Measurements from ENCODE around the gene KCTD10.

Gene KCTD10, protein sequence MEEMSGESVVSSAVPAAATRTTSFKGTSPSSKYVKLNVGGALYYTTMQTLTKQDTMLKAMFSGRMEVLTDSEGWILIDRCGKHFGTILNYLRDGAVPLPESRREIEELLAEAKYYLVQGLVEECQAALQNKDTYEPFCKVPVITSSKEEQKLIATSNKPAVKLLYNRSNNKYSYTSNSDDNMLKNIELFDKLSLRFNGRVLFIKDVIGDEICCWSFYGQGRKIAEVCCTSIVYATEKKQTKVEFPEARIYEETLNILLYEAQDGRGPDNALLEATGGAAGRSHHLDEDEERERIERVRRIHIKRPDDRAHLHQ

DNA sequence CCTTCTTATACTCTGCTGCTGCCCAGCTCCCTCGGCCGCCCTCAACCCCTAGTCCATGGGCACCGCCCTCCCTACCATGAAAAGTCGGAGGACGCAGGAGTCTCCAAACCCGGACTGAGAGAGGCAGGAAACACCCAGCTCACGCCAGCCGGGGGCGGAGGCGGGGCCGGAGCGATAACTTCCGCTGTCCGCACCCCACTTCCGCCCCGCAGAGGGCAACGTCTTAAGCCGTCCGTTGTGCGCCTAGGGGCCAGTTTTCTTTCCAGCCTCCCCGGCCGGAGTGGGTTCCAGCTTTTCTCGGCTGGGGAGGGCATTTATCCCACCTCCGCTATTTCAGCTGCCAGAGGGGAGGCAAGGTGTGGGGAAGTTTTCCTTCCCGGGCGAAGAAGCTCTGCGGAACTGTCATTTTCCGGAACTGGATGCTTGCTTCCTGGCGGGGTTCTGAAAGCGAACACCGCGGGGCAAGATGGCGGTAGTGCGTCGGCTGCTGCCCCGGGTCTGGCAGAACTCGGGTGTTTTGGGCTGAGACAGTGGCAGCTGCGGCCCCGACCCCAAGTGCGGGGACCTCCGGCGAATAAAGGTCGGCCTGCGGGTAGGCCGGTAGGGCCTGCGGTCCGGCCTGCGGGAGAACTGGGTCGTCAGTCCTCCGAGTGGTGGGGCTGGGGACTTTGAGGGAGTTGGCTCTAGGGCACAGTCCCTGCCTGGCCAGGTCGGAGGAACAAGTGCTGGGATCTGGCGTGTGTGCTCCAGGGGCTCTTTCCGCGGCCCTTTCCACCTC, at the start of gene KCTD10, which contains the start of gene UBE3B:
TSS of gene KCTD10 (minus strand) at position 116 of the 778 bp plus-strand sequence. CDS start at position 78, 38 bp downstream.
TSS of gene UBE3B (plus strand) at position 450 of the 778 bp plus-strand sequence. CDS start 5,918 bp downstream, outside the sequence.
- peak; percentile 76 for DNase-seq (ENCODE audit: low read depth)

DNA sequence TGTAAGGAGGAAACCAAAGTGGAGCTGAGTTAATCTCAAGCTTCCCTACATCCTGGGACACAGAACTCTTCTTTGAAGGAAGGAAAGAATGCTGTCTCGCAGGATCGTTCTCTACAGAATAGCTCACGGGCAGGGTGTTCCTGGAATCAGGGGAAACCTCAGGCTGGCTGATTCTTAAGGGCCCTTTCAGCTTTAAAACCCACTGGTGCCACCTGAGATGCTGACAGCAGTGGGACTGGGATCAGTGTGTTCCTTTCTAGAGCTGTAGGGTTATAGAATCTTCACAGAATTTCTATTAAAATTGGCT, 48.1 kb upstream of the KCTD10 start:
- no peak for DNase-seq (ENCODE audit: low read depth)

DNA sequence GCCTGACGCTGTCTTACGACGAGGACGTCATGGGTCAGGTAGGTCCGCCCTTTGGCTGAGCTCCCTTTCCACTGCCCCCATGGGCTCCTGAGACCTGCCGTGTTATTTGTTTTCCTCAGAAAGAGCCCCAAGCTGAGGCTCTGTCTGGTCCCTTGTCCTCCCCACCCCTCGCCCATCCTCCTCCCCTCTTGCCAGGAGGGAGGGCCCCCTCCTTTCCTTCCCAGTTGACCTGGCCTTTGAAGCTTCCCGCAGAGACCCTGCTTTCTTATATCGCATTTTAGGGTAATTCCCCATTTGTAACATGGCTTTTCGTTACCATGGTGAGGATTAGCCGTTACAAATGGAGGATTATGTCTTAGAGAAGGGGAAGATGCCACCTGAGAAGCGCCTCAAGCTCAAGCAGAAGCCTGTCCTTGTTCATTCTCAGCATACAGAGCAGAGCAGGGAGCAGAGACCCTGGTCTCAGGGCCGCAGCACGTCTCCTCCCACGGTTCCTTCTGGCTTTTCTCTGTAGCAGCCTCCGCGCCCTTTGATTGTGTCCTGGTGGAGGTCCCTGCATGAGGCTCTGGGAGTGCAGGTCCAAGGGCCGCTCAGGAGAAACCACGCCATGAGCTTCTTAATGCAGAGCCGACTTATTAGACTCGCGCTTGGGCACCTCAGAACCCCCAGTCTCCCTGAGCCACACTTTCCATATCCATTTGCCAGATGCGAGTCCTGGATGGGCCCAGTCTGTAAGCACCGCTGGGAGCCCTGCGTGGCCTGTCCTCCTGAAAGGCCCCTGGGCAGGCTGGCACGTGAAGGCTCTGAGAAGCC, 47.6 kb upstream of the KCTD10 start:
- no peak for DNase-seq (ENCODE audit: low read depth)

DNA sequence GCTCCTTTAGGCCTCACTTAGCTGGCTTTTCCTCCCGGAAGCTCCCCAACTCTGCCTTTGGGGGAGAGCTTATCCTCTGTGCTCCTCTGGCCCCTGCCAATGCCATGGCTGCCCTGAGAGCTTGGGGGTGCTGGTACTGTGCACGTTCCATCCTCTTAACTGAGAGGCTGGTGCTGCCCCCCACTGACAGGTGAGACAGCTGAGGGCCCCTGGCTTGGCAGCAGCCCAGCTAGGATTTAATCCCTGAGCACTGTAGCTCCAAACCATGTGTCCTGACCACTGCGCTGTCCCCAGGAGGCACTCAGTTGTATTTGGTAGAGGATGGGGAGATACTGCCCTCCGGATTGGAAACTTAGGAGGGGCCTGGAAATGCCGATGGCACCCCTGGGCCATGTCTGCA, 46.4 kb upstream of the KCTD10 start:
- DNase-seq (ENCODE audit: low read depth) = no peak

DNA sequence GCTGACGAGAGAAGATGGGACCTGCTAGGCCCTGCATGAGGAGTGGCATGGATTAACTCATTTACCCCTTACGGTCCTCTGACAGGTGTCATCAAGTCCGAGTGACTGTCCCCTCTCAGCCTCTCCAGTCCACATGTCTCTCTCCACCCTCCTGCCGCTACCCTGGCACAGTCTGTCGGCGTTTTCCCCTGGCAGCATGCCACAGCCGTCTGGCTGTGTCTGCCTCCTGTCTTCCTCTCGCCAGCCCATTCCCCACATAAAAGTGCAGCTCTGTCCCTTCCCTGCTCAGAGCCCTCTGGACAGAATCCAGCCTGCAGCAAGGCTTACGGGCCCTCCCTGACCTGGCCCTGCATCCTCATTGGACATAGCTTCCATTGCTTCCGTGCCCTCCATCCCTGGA, 46.0 kb upstream of the KCTD10 start:
- DNase-seq (ENCODE audit: low read depth) = no peak

DNA sequence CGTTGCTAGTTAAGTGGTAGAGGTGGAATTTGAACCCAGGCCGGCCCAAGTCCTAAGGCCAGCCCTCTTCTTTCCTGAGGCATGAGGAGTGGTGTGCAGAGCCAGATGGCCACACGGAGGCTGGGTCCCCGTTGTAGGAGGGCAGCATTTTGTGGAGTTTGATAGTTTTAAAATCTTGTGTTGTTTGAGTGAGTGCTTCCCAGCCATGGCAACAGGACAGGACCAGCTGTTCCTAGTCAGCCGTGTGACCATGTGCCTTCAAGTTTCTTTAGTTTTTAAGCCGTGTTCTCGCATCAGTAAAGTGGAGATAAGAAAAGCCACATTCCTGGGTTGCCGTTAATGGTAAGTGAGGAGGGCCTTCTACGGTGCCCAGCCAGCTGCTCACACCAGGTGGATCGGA, 44.7 kb upstream of the KCTD10 start:
- no peak for DNase-seq (ENCODE audit: low read depth)

DNA sequence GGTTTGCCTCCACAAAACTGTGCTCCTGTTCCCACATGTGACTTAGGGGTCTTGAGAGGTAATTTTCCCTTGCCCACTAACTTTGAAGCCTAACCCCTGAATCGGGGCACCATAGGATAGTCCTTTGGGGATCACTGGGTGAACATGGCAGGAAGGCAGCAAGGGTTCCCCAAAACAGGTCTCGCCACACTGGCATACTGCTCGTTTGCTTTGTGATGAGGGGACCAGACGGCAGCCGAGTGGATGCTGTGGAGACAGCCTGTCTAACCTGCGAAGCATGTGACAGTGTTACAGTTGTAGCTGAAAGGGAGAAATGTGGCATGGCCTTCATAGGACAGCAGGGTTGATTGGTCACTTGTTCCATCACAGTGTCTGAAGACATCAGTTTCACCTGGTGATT, 42.7 kb upstream of the KCTD10 start:
- no peak for DNase-seq (ENCODE audit: low read depth)

DNA sequence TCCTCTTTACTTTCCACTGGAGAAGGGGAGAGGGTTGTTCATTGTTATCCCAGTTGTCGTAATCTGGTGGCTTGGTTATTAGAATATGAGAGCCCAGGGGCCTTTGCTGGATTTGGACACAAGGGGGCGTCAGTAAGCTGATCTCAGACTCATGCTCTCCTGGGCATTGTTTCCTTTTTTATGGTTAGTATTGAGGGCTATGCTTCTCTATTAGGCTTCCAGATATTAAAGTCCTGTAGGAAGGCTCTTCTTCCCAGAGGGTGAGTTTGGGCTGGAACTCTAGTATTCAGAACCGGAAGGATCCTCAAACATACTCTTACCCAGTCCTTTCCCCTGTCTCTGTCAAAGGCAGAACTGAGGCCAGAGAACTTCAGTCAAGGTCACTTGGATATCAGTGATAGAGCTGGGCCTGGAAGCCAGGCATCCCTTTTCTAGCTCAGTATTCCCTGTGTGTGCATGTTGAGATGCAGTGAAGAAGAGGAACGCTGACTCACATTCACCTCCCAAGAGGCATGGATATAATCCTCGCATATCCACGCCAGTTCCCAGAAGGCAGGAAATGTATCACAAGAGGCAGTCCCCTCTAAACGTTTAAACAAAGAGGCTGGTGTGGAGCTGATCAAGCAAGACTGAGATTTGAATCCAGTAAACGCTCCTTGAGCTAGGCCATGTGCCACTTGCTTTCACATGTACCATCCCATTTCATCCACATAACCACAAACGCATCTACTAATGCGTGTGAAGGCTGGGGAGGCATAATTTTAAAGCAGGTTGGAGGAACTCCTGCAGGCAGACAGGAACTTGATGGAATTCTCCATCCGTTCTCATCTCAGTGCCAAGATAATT, 41.9 kb upstream of the KCTD10 start:
- peak; percentile 37 for DNase-seq (ENCODE audit: low read depth)

DNA sequence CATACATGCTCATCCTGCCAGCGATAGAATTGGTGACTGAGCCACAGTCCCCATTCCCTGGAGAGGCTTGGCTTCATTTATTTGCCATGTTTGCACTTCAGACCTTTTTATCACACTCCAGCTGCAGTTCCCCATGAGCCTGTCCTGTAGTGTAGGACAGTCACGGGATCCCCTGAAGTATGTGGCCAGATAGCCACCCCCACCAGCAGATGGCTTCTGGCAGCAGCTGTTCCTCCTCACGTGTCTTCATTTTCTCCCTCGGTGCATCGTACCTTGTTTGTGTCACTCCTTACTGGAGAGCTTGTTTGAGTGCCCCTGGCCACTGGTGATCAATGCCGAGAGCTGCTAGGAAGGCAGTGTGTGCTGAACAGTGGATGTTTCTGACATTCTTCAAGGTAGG, 40.5 kb upstream of the KCTD10 start:
- no peak for DNase-seq (ENCODE audit: low read depth)

DNA sequence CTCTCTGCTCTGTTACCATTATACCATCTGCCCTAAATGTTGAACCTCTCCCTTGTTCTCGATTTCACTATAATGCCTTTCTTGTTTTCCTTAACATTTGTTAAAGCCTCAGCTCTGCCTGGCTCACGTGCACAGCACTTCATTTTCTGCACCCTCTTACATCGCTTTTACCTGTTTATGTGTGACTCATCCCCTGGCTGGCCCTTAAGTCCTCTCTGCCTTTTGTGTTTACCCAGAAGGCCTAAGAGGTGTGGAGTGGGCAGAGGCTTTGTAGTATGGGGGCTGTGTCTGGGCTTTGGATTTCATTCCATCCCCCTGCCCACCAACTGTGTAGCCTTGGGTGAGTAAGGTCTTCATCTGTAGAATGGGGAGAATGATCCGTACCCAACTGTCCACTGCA, 36.9 kb upstream of the KCTD10 start:
- no peak for DNase-seq (ENCODE audit: low read depth)

DNA sequence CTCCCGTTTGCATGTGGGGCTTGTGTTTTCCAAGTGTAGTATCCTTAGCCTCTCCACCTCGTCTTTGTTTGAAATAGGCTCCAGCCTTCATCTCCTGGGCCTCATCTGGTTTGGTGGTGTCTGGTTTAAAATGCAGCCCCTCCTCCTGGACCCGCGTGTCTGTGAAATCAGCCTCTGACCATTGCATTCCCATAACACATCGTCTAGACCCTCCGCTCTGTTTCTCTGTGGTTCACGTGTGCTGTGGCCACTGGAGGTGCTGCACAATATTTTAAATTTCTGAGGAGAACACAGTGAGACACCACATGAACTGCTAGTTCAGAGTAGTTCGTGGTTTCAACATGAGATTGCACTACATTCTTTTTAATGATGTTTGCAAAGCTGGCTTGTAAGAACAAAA, 36.0 kb upstream of the KCTD10 start:
- DNase-seq (ENCODE audit: low read depth) = no peak

DNA sequence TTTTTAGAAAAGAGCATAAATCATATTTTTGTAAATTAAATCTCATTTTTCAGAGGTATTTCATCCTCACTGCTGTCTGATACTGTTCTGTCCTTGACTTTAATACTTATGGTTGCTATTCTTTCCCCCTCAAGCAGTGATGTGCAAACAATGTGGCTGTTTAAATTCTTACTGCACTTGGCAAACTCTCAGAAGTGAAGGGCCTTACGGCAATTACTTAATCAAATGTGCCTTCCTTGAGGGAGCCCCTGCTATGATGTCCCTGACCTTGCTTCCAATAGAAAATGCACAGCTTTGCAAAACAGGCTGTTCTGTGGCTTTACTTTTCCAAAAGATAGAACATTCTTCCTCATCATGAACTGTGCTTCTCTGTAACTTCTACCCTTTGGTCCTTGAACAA, 35.5 kb upstream of the KCTD10 start:
- DNase-seq (ENCODE audit: low read depth) = no peak

DNA sequence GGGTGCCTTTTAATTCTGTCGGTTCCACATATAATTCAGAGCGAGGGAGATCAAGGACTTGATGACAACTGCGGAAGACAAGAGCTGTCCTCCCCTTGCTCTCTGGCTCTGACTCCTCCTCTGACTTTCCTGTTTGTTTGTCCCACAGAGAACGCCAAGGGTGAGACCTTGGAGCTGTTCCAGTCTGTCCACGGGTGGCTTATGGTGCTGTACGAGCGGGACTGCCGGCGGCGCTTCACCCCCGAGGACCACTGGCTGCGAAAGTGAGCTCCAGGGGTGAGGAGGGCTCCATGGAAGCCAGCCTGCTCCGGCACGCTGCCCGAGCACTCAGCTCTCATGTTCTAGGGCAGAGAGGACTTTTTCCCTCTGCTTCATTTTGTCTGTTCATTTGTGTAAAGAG, 33.1 kb upstream of the KCTD10 start:
- no peak for DNase-seq (ENCODE audit: low read depth)

DNA sequence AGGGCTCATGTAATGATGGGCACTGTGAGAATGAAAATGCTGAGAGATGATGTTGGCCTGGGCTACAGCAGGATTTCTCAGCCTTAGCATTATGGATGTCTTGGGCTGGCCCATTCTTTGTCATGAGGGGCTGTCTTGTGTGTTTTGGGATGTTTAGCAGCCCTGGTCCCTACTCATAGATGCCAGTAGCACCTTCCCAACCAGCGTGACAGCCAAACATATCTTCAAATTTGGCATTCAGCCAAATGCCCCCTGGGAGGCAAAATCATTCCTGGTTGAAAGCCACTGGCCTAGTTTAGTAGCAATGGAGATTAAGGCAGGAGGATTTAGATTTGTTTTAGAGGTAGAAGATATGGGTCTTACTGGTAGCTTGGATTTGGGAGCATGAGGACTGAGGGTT, 27.0 kb upstream of the KCTD10 start:
- DNase-seq (ENCODE audit: low read depth) = no peak

DNA sequence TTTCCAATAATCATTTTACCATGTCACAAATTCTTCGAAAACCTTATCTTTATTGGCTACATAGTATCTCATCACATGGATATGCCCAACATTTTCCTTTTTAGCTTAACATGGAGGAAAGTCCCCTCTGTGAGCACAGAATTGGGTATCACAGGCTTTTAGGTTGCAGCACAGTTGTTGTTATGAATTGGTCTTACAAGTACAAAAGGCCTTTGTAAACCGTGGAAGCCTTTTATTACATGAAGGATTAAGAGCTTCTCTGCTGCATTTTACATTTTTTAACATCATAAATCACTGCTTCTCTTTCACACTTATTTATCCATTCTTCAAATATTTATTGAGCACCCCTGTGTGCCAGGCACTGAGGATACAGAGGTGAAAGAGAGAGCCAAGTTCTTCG, 26.5 kb upstream of the KCTD10 start:
- DNase-seq (ENCODE audit: low read depth) = no peak

DNA sequence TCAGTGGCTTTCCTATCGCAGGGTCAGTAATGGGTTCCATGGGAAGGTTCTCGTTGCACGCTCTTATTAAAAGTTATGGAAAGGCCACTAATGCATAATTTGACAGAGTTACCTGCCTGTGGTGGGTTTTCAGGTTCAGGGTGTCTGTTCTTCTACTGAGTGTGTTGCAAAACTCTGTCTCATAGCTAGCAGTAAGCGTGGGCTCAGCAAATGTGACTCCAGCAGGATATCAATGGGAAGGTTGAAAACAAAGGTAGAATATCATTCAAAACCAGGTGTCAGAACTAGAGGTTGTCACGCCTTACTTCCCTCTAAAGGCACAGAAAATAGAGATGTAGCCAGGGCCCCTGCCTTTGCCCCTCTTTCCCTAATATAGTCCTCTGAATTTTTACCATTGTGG, 25.2 kb upstream of the KCTD10 start:
- DNase-seq (ENCODE audit: low read depth) = no peak

DNA sequence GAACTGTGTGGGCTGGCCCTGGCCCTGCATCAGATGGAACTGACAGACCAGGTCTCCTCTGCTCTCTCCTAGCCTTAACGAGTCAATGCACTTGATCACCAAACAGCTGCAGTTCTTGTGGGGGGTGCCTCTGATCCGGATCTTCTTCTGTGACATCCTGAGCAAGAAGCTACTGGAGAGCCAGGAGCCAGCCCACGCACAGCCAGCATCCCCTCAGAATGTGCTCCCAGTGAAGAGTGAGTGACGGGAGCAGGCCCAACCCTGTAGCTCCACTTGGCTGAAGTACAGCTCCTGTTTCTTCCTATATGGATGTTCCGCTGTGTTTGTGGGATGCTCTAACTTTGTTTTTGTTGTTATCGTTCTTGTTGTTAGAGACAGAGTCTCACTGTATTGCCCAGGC, 24.2 kb upstream of the KCTD10 start:
- DNase-seq (ENCODE audit: low read depth) = no peak

DNA sequence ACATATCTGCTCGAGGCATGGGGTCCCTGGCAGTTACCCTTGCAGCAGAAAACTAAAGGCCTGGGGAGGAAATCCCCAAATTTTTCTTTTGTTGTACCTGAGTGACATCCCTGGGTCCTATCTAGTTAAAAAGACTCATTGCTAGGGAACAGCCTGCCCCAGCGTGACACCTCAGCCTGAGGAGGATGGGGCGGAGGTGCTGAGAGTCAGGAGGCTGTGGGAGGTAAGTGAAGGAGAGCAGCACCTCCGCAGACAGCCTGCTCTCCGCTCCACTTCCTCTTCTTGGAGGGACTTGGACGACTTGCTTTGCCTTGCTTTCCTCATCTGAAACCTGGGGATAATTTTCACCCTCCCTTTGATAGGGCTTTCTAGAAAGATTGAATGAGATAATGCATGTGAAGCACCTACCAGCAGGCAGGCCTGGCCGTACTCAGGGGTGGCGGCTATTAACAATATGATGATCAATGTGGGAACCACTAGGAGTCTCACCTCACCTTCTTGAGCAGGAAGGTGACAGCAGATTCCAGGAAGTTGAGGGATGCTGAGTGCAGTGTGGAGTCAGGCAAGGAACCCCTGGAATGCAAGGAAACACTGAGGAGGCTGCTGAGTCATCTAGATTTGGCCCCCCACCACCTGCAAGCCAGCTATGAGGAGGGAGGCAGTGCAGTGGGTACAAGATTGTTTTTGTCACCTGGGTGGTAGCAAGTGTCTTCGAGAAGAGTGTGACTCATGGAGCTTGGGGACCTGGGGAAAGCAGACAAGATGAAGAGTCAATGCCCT, 23.5 kb upstream of the KCTD10 start:
- no peak for DNase-seq (ENCODE audit: low read depth)

DNA sequence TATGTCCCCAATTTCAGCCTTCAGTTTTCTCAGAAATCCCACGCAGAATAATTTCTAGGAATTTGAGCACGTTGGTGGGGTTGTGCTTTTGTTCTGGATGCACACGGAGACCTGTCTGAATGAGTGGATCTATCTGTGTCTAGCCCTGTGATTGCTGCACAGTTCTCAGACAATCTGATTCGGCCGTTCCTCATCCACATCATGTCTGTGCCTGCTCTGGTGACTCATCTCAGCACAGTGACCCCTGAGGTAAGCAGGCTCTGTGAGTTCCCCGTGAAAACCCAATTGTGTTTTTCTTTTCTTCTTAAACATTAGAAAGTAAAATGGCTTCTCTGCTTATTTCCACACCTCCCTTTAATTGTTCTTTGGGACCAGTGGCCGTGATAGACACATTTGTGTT, 20.6 kb upstream of the KCTD10 start:
- DNase-seq (ENCODE audit: low read depth) = no peak

DNA sequence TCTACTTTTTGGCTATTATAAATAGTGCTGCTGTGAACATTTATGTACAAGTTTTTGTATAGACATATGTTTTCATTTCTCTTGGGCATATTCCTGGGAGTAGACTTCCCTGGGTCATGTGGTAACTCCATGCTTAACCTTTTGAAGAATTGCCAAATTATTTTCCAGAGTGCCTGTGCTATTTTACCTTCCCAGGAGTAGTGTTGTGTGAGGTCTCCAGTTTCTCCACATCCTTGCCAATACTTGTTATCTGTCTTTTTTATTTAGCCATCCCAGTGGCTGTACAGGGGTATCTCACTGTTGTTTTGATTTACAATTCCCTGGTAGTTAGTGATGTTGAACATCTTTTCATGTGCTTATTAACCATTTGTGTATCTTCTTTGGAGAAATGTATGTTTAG, 19.2 kb upstream of the KCTD10 start:
- no peak for DNase-seq (ENCODE audit: low read depth)

DNA sequence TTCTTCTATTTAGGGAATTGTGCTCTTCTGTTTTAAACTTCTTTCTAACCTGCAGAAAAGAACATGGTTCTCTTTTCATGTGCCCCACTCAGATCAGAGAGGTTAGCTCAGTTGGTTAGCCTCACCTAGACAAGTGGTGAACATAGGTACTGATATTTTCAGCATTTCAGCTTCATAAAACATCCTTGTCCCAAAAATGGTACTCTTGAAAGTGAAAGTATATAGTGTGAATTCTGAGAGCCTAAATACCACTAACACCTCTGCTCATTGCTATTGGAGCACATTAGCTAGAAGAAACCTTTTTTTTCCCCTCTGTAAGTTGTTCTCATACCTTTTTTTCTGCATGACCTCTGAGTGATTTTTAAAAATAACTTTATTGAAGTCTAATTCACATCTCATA, 17.9 kb upstream of the KCTD10 start:
- no peak for DNase-seq (ENCODE audit: low read depth)

Measured in activated T-cell treated with anti-CD3 and anti-CD28 coated beads for 1 hour (primary cell).